HCT116 (cell line): Measurements from ENCODE around the gene PLAC9. TPM values are rescaled to one million over a fixed set of nuclear protein-coding genes. Genes with fewer than 3 reads are reported as not detected.
A peak's percentile ranks its signal among the peaks of the same experiment; 100 is the strongest.

ENCODE experiments used
- ATAC-seq: fragments of 200-7000 bp; cut with Tn5 transposase; 2 replicates; pipeline ENCODE4 v1.9.1; 2020; ENCODE audit warnings: mild to moderate bottlenecking, moderate library complexity
- BruUV-seq: library from RNA; stranded (reverse); fragments of 400-500 nt; replicated peaks from 2 replicates; lab custom pipeline; 2021; lab: Mats Ljungman, UMichigan
- CTCF ChIA-PET: fragments of 300-600 bp; sonication (Branson Sonifier 250); formaldehyde crosslinking; loops from one replicate; lab custom pipeline; 2021; ENCODE audit warnings: antibody characterized with exemption; lab: Charles Lee
- POLR2A ChIA-PET: fragments of 300-600, 350-600 bp; sonication (Branson Sonifier 250); formaldehyde crosslinking; loops from one replicate; lab custom pipeline; 2021; ENCODE audit warnings: antibody characterized with exemption; lab: Charles Lee
- RAD21 ChIA-PET, 2 experiments: fragments of 300-600 bp; sonication (Branson Sonifier 250); formaldehyde crosslinking; loops; one replicate each; lab custom pipeline; 2023; ENCODE audit warnings: low total read pairs in 2 of 2; ENCODE audit not compliant: uncharacterized antibody in 2 of 2, unreplicated experiment in 2 of 2, low non-redundant PET in 1 of 2; lab: Charles Lee
- DNase-seq: peaks from one replicate; pipeline ENCODE4 v3.0.0-alpha.2; 2010; ENCODE audit warnings: low read depth, low spot score
- H2AFZ ChIP-seq: fragments of 200-600 bp; shearing (Covaris generic), sonication (generic); 2 replicates; pipeline ENCODE4 v1.6.1; 2017; ENCODE audit warnings: low read depth, mixed run types, mixed read lengths, antibody characterized with exemption, low read length; ENCODE audit not compliant: poor library complexity, severe bottlenecking
- H3K27ac ChIP-seq: 2 replicates; pipeline ENCODE4 v1.5.1; 2012; ENCODE audit warnings: low read depth, low read length
- H3K27me3 ChIP-seq: fragments of 200-600 bp; sonication (generic); 2 replicates; pipeline ENCODE4 v1.6.1; 2016; ENCODE audit warnings: mixed run types, low read length, mixed read lengths; ENCODE audit not compliant: insufficient read depth
- H3K36me3 ChIP-seq, 2 experiments: fragments of 200-500 bp in 1 of 2; fragments of 200-600 bp in 1 of 2; sonication (Bioruptor generic) in 1 of 2; sonication (generic) in 1 of 2; 2 replicates each; pipeline versions ENCODE4 v1.5.1 to v1.6.1; 2014 to 2016; ENCODE audit warnings: low read length in 2 of 2, inconsistent platforms in 1 of 2, mixed read lengths in 1 of 2, mixed run types in 1 of 2; ENCODE audit not compliant: insufficient read depth in 2 of 2, control insufficient read depth in 1 of 2
- H3K4me1 ChIP-seq, 2 experiments: fragments of 200-600 bp in 1 of 2; sonication (generic) in 1 of 2; 2 replicates each; pipeline versions ENCODE4 v1.5.1 to v1.6.1; 2012 to 2017; ENCODE audit warnings: low read length in 2 of 2, inconsistent platforms in 1 of 2, mild to moderate bottlenecking in 1 of 2, mixed read lengths in 1 of 2, mixed run types in 1 of 2, moderate library complexity in 1 of 2; ENCODE audit not compliant: insufficient read depth in 2 of 2, control insufficient read depth in 1 of 2
- H3K4me2 ChIP-seq: fragments of 200-600 bp; sonication (generic); 2 replicates; pipeline ENCODE4 v1.6.1; 2017; ENCODE audit warnings: mixed run types, low read length, mixed read lengths
- H3K4me3 ChIP-seq, 2 experiments: fragments of 200-600 bp in 1 of 2; sonication (generic) in 1 of 2; replicated peaks in 1 of 2; 2 replicates each; pipeline ENCODE4 v1.5.1; 2011 to 2016; ENCODE audit warnings: low read length in 2 of 2, control low read depth in 1 of 2, low read depth in 1 of 2, mild to moderate bottlenecking in 1 of 2, mixed read lengths in 1 of 2, mixed run types in 1 of 2
- H3K79me2 ChIP-seq: fragments of 200-600 bp; sonication (generic); 2 replicates; pipeline ENCODE4 v1.6.1; 2017; ENCODE audit warnings: mild to moderate bottlenecking, mixed run types, low read length, moderate library complexity, mixed read lengths; ENCODE audit not compliant: insufficient read depth
- H3K9ac ChIP-seq: fragments of 200-600 bp; sonication (generic); 2 replicates; pipeline ENCODE4 v1.6.1; 2016; ENCODE audit warnings: low read length, mixed read lengths
- H3K9me2 ChIP-seq: fragments of 200-600 bp; sonication (generic), shearing (Covaris generic); 2 replicates; pipeline ENCODE4 v1.6.1; 2017; ENCODE audit warnings: mixed run types, mild to moderate bottlenecking, moderate library complexity; ENCODE audit not compliant: insufficient read depth
- H3K9me3 ChIP-seq, 2 experiments: fragments of 200-500 bp in 1 of 2; fragments of 200-600 bp in 1 of 2; sonication (Bioruptor generic) in 1 of 2; sonication (generic) in 1 of 2; 2 replicates each; pipeline ENCODE4 v1.6.1; 2014 to 2017; ENCODE audit warnings: low read length in 2 of 2, mixed read lengths in 2 of 2, inconsistent platforms in 1 of 2, low read depth in 1 of 2, mild to moderate bottlenecking in 1 of 2, mixed run types in 1 of 2, moderate library complexity in 1 of 2; ENCODE audit not compliant: control insufficient read depth in 1 of 2, insufficient read depth in 1 of 2
- H4K20me1 ChIP-seq: fragments of 200-600 bp; sonication (generic), shearing (Covaris generic); 2 replicates; pipeline ENCODE4 v1.6.1; 2017; ENCODE audit warnings: mixed run types, mild to moderate bottlenecking, moderate library complexity; ENCODE audit not compliant: insufficient read depth
- EGR1 ChIP-seq: IDR thresholded peaks from 2 replicates; pipeline ENCODE4 v1.6.1; 2012; ENCODE audit warnings: low read depth
- ELF1 ChIP-seq: IDR thresholded peaks from 2 replicates; pipeline ENCODE4 v1.6.1; 2012; ENCODE audit warnings: low read depth, borderline replicate concordance
- EZH2phosphoT487 ChIP-seq: fragments of 200-600 bp; IDR thresholded peaks from 2 replicates; pipeline ENCODE4 v1.6.1; 2018; ENCODE audit warnings: antibody characterized with exemption, borderline replicate concordance
- FOSL1 ChIP-seq: IDR thresholded peaks from 2 replicates; pipeline ENCODE4 v1.6.1; 2012; ENCODE audit warnings: low read depth
- POLR2A ChIP-seq: IDR thresholded peaks from 2 replicates; pipeline ENCODE4 v1.7.0; 2011; ENCODE audit warnings: borderline replicate concordance; ENCODE audit not compliant: insufficient read depth, insufficient read length; ENCODE audit errors: extremely low read depth
- POLR2AphosphoS5 ChIP-seq: IDR thresholded peaks from 2 replicates; pipeline ENCODE4 v1.6.1; 2011; ENCODE audit warnings: mild to moderate bottlenecking, low read depth, low read length, moderate library complexity
- RAD21 ChIP-seq: IDR thresholded peaks from 2 replicates; pipeline ENCODE4 v1.6.1; 2012; ENCODE audit warnings: low read depth, mild to moderate bottlenecking
- REST ChIP-seq: IDR thresholded peaks from 2 replicates; pipeline ENCODE4 v1.6.1; 2012; ENCODE audit warnings: low read depth
- SRF ChIP-seq: IDR thresholded peaks from 2 replicates; pipeline ENCODE4 v1.6.1; 2012; ENCODE audit warnings: low read depth
- TCF7L2 ChIP-seq: IDR thresholded peaks from 2 replicates; pipeline ENCODE4 v1.7.0; 2011; ENCODE audit warnings: borderline replicate concordance, inconsistent platforms; ENCODE audit not compliant: insufficient read depth, insufficient read length; ENCODE audit errors: extremely low read depth
- ZBTB33 ChIP-seq: IDR thresholded peaks from 2 replicates; pipeline ENCODE4 v1.6.1; 2011; ENCODE audit warnings: mild to moderate bottlenecking, low read length, moderate library complexity; ENCODE audit not compliant: insufficient replicate concordance; ENCODE audit errors: extremely low read depth
- intact Hi-C: fragments of 100-400 bp; cut with micrococcal nuclease; formaldehyde crosslinking; loops from 2 replicates; pipeline ENCODE4 v1.10.0; 2022
- total RNA-seq: library from RNA; stranded (reverse); gene quantifications from one replicate; pipeline ENCODE4 v1.2.1, GENCODE V29; 2021; ENCODE audit not compliant: unreplicated experiment
- TF ChIP-seq, protein P1 (sequence below), 3 experiments: fragments of 200-600 bp in 1 of 3; sonication (generic) in 1 of 3; IDR thresholded peaks in 2 of 3; conservative IDR thresholded peaks in 1 of 3; 2 replicates each; pipeline ENCODE4 v1.5.1; 2012 to 2017; ENCODE audit warnings: low read depth in 2 of 3, low read length in 2 of 3, antibody characterized with exemption in 1 of 3, borderline replicate concordance in 1 of 3, control low read depth in 1 of 3, mild to moderate bottlenecking in 1 of 3, mixed read lengths in 1 of 3, mixed run types in 1 of 3, moderate library complexity in 1 of 3; ENCODE audit not compliant: insufficient read depth in 1 of 3
- TF ChIP-seq, protein P2 (sequence below): IDR thresholded peaks from 2 replicates; pipeline ENCODE4 v1.6.1; 2012

Gene PLAC9
- total RNA-seq, 1 experiment from 2014 or later, result not detected

DNA sequence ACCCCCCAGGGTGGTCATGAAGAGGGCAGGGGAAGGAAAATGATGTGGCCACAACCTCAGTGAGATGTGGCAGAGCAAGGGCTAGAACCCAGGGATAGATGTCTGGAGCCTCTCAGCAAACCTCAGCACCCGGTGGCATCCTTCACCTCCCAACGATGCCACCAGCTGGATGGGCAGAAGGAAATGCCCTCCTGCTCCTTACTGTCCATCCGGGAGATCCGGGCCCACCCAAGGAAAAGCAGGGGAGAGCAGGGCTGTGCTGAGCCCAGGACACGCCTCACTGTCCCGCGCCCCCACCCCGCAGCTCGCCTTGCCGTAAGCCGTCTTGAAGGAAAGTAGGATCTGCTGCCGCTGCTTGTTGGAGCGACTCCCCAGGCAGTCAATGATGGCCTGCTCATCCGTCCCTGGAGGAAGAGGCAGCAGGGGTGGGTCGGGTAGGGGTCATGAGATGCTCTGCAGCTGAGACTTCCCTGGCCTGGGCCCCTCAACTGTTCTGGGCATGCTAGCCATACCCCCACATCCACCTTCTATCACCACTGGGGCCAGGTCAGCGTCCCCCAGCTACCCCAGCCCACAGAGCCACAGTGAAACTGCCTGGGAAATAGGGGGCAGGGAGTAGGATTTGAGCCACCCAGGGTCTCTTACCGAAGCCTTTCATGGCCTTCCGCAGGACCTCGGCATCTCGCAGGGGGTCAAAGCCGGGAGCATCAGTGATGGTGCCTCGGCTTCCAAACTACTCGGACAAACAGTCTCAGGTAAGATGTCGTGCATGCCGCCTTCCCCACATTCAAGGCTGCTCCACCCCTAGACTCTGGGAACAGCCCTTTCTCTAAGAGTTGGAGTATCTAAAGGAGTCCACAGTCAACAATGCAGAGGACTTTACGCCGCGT, 34.3 kb downstream of the PLAC9 start:
- BruUV-seq, result no TSS peak
- H4K20me1 ChIP-seq, result peaks cover 3% of the 10 kb centered on the region; the same call in 1 of the 2 replicates
- H3K9ac ChIP-seq, result no peak overlapping the region
- peak overlapping the region; percentile 23; the same call in 1 of the 2 replicates for H3K4me2 ChIP-seq
- H3K4me1 ChIP-seq, result peaks cover 10 to 58% of the 10 kb centered on the region in 2 experiments; a peak in 3 of 4 replicates
- ChIA-PET RAD21 (no interaction called here), CTCF (no interaction called here), POLR2A (no interaction called here)
- H3K27ac ChIP-seq, result no peak overlapping the region
- H3K4me3 ChIP-seq, result no peak overlapping the region
- H3K79me2 ChIP-seq, result peaks cover 66% of the 10 kb centered on the region
- DNase-seq, result no peak
- H3K27me3 ChIP-seq, result no peaks in the 10 kb centered on the region
- TF ChIP-seq POLR2A (no peak), EZH2phosphoT487 (no peak), TCF7L2 (no peak), REST (no peak), ELF1 (no peak), ZBTB33 (no peak), SRF (no peak), RAD21 (no peak), FOSL1 (no peak), EGR1 (no peak), POLR2AphosphoS5 (no peak)
- TF ChIP-seq, protein P1, sequence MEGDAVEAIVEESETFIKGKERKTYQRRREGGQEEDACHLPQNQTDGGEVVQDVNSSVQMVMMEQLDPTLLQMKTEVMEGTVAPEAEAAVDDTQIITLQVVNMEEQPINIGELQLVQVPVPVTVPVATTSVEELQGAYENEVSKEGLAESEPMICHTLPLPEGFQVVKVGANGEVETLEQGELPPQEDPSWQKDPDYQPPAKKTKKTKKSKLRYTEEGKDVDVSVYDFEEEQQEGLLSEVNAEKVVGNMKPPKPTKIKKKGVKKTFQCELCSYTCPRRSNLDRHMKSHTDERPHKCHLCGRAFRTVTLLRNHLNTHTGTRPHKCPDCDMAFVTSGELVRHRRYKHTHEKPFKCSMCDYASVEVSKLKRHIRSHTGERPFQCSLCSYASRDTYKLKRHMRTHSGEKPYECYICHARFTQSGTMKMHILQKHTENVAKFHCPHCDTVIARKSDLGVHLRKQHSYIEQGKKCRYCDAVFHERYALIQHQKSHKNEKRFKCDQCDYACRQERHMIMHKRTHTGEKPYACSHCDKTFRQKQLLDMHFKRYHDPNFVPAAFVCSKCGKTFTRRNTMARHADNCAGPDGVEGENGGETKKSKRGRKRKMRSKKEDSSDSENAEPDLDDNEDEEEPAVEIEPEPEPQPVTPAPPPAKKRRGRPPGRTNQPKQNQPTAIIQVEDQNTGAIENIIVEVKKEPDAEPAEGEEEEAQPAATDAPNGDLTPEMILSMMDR (IDR thresholded peaks at IDR 0.05 in 2 of 3, conservative IDR thresholded peaks at IDR 0.05 in 1 of 3; ENCODE audit: borderline replicate concordance in 1 of 3, insufficient read depth in 1 of 3, low read depth in 2 of 3, low read length in 2 of 3), result no peak
- TF ChIP-seq, protein P2, sequence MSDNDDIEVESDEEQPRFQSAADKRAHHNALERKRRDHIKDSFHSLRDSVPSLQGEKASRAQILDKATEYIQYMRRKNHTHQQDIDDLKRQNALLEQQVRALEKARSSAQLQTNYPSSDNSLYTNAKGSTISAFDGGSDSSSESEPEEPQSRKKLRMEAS, result no peak
- no peak overlapping the region for H2AFZ ChIP-seq
- H3K9me2 ChIP-seq, result no peaks in the 10 kb centered on the region
- ATAC-seq, result no peak
- H3K36me3 ChIP-seq, result peaks cover 0 to 44% of the 10 kb centered on the region in 2 experiments; a peak in 3 of 4 replicates
- intact Hi-C loops, result no loop called here
- no peaks in the 10 kb centered on the region for H3K9me3 ChIP-seq
